Type B pancreatic cell (in vitro differentiated cells): ENCODE data around the gene FNBP1. TPM values are rescaled to one million over a fixed set of nuclear protein-coding genes. Genes with fewer than 3 reads are reported as not detected.
"Not testable (repeated sequence)": the region's sequence is repeated elsewhere in the genome, so short reads cannot be mapped to it uniquely, and the experiment has no call there.

Experiments
- DNase-seq: peaks from one replicate; pipeline ENCODE4 v3.0.0; 2021; ENCODE audit warnings: mixed read lengths; ENCODE audit not compliant: unreplicated experiment; ENCODE audit errors: extremely low spot score
- H3K27ac Mint-ChIP-seq: 2 replicates; pipeline ENCODE4 v1.8.0; 2021; ENCODE audit warnings: mild to moderate bottlenecking, mixed read lengths
- H3K27me3 Mint-ChIP-seq: 2 replicates; pipeline ENCODE4 v1.8.0; 2021; ENCODE audit warnings: mixed read lengths
- H3K36me3 Mint-ChIP-seq: 2 replicates; pipeline ENCODE4 v1.8.0; 2021; ENCODE audit warnings: mixed read lengths
- H3K4me1 Mint-ChIP-seq: one replicate; pipeline ENCODE4 v1.8.0; 2021; ENCODE audit warnings: mixed read lengths; ENCODE audit not compliant: unreplicated experiment
- H3K4me3 Mint-ChIP-seq: 2 replicates; pipeline ENCODE4 v1.8.0; 2021; ENCODE audit warnings: mild to moderate bottlenecking, mixed read lengths
- H3K9me3 Mint-ChIP-seq: 2 replicates; pipeline ENCODE4 v1.8.0; 2021; ENCODE audit warnings: mixed read lengths
- CTCF ChIP-seq: fragments of 200-600 bp; sonication (generic); conservative IDR thresholded peaks from 2 replicates; pipeline ENCODE4 v1.5.0; 2021; ENCODE audit warnings: antibody characterized with exemption, mild to moderate bottlenecking
- total RNA-seq: library from RNA; stranded (reverse); gene quantifications from 2 replicates; pipeline ENCODE4 v1.2.1, GENCODE V29; 2021; ENCODE audit warnings: low replicate concordance

The FNBP1 gene
- total RNA-seq, 1 donor from 2014 or later, result 38.6 TPM

DNA sequence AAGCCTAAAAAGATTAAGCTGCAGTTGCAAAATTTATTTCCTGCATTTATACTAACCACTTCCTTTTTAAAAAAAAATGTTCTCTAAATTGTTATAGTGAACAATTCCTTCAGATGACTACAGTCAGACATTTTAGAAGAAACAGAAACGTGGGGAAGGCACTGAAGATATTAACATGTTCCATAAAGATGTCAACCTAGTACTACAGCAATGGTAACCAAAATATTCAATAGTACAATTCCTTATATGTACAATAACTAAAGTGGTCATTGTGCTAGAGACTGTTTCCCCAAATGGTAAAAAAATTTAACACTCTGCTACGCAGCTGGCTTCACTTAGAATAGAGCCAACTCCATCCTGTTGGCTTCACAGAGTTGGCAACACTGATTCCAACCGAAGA, 97.7 kb downstream of the FNBP1 start:
- Mint-ChIP-seq H3K36me3 (peaks cover 29% of the 10 kb centered on the region), H3K27ac (no peak overlapping the region), H3K27me3 (no peaks in the 10 kb centered on the region), H3K4me3 (no peak overlapping the region), H3K4me1 (no peaks in the 10 kb centered on the region), H3K9me3 (peaks cover 6% of the 10 kb centered on the region)
- TF ChIP-seq CTCF, result no peak
- DNase-seq, result no peak

- Mint-ChIP-seq H3K4me1 (no peaks in the 10 kb centered on the region), H3K36me3 (peaks cover 32% of the 10 kb centered on the region), H3K9me3 (peaks cover 6% of the 10 kb centered on the region), H3K4me3 (no peak overlapping the region), H3K27me3 (no peaks in the 10 kb centered on the region), H3K27ac (peak overlapping the region; percentile 18)
- DNase-seq, result no peak
- peak; percentile 34 for TF ChIP-seq CTCF
These were observed 98.4 kb downstream of the FNBP1 start for GRCh38 chr9:129944506-129945116.

GRCh38 chr9:129939431-129939830, 103.6 kb downstream of the FNBP1 start:
- Mint-ChIP-seq H3K27ac (no peak overlapping the region), H3K4me1 (peaks cover 10% of the 10 kb centered on the region), H3K9me3 (peaks cover 6% of the 10 kb centered on the region), H3K27me3 (no peaks in the 10 kb centered on the region), H3K36me3 (peaks cover 22% of the 10 kb centered on the region), H3K4me3 (no peak overlapping the region)
- no peak for DNase-seq
- TF ChIP-seq CTCF, result no peak

DNA sequence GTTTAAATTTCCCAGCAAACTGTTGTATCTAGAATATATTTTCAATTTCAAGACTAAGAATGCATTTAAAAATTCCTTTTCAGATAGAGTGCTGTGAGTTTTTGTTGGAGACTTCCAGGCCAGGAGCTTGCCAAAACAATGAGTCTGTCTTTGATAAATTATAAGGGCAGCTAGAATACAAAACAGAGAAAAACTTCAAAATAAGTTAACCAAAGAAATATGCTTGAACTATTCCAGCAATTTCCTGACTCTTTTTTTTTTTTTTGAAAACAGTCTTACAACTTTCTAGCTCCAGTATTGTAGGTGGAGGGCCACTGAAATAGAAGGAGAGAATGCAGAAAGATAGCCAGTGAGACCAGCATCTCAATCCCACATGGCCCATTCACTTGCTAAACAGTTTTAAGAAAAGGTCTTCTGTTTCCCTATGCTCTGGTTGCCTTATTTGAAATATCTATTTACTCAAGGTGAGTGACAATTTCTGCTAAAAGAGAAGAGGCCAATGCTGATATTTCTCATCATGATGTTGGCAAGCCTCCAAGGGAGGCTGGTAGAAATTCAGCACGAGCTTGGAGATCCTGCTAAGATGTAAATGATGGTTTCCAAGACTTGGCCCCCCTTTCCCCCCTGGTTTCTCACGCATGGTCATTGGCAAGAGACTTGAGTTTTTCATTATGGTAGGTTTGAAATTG, 104.6 kb downstream of the FNBP1 start:
- Mint-ChIP-seq H3K27me3 (no peaks in the 10 kb centered on the region), H3K4me1 (peaks cover 20% of the 10 kb centered on the region), H3K9me3 (peaks cover 6% of the 10 kb centered on the region), H3K36me3 (peaks cover 17% of the 10 kb centered on the region), H3K4me3 (no peak overlapping the region), H3K27ac (peak overlapping the region; percentile 48)
- DNase-seq, result no peak
- no peak for TF ChIP-seq CTCF

GRCh38 chr9:129937879-129938278, 105.1 kb downstream of the FNBP1 start:
- Mint-ChIP-seq H3K36me3 (peaks cover 13% of the 10 kb centered on the region), H3K27ac (peak overlapping the region; percentile 48), H3K4me1 (peaks cover 25% of the 10 kb centered on the region)
- not testable (repeated sequence) for H3K27me3 Mint-ChIP-seq, H3K4me3 Mint-ChIP-seq, H3K9me3 Mint-ChIP-seq, DNase-seq

DNA sequence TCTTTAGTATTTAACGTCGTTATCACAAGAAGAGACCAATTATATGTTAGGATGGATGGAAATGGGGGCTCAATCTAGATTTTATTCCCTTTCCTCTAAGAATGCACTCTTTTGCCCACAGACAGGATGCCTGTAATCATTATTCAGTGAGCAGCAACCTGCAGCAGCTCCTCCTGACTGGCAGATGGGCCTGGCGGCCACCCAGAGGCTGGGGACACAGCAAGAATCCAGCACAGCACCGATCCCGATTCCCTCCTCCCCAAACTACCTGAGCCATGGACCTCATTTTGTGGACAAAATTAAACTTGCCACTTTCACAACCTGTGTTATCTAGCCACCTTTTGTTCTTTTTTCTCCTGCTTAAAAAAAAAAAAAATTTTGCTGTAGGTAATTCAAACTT, 106.8 kb downstream of the FNBP1 start:
- no peaks in the 10 kb centered on the region for H3K27me3 Mint-ChIP-seq
- H3K4me3 Mint-ChIP-seq, result no peak overlapping the region
- peaks cover 32% of the 10 kb centered on the region for H3K4me1 Mint-ChIP-seq
- no peak for TF ChIP-seq CTCF
- DNase-seq, result no peak
- H3K9me3 Mint-ChIP-seq, result no peaks in the 10 kb centered on the region
- peaks cover 4% of the 10 kb centered on the region for H3K36me3 Mint-ChIP-seq
- H3K27ac Mint-ChIP-seq, result no peak overlapping the region
